GM12891 (cell line): Measurements from ENCODE around the gene TMEM51.

Experiments used
- DNase-seq: peaks from one replicate; pipeline ENCODE4 v3.0.0; 2011; ENCODE audit warnings: low spot score; ENCODE audit not compliant: insufficient read length
- FAIRE-seq: peaks from 2 replicates; lab custom pipeline; 2011; peaks lifted over from hg19 to GRCh38; lab: Jason Lieb, UNC
- PAX5 ChIP-seq: IDR thresholded peaks from 2 replicates; pipeline ENCODE4 v1.6.1; 2011; ENCODE audit warnings: low read length, moderate library complexity, mild to moderate bottlenecking; ENCODE audit not compliant: insufficient read depth, severe bottlenecking
- POLR2A ChIP-seq: IDR thresholded peaks from 2 replicates; pipeline ENCODE4 v1.6.1; 2011; ENCODE audit warnings: low read depth, low read length, control low read depth
- POLR2AphosphoS5 ChIP-seq: IDR thresholded peaks from 2 replicates; pipeline ENCODE4 v1.6.1; 2011; ENCODE audit warnings: low read depth, low read length, control low read depth
- POU2F2 ChIP-seq: IDR thresholded peaks from 2 replicates; pipeline ENCODE4 v1.6.1; 2011; ENCODE audit warnings: low read depth, mild to moderate bottlenecking, control low read depth, low read length, moderate library complexity
- SPI1 ChIP-seq: IDR thresholded peaks from 2 replicates; pipeline ENCODE4 v1.6.1; 2011; ENCODE audit warnings: low read depth, low read length, control low read depth
- TAF1 ChIP-seq: IDR thresholded peaks from 2 replicates; pipeline ENCODE4 v1.6.1; 2011; ENCODE audit warnings: low read depth, low read length, control low read depth

Gene TMEM51

DNA sequence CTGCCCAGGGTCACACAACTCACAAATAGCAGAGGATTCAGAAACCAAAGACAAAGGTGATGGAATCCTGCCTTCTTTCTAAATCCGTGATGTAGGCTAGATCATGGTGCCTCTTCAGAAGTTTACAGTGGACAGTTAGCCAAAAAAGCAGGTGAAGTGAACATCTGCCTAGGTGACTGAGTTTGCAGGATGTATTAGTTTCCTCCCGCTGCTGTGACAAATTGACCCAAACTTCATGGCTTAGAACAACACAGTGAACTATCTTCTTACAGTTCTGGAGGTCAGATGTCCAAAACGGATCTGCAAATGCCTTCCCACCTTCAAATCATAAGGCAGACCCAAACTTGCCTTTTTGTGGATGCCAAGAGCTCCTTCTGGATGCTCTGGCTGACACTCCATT lies 3.2 kb upstream of the TMEM51 start:
- no peak for DNase-seq
- TF ChIP-seq POU2F2, result no peak
- no peak for TF ChIP-seq TAF1
- no peak for TF ChIP-seq POLR2AphosphoS5
- no peak for TF ChIP-seq POLR2A
- TF ChIP-seq PAX5, result no peak
- no peak for TF ChIP-seq SPI1
- no peak for FAIRE-seq

DNA sequence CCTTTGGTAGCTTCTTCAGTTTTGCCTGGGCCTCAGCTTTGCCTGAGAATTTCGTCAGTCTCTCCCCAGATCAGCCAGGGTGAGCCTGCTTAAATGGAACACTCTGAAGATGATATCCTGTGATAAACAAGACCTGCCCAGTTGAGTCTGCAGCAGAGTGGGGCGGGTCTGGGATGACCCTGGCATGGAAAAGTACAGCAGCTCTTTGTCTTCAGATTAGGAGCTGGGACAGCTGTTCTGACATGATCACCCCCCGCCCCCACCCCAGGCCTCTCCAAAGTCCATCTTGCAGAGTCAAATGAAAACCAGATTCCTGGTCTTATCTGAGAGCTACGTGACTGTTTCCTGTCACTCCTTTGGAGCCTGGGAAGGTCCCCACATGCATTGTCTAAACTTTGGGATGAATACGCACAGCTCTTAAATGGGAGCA lies 2.2 kb upstream of the TMEM51 start:
- DNase-seq (no peak), FAIRE-seq (no peak)
- TF ChIP-seq POLR2A, result no peak
- no peak for TF ChIP-seq PAX5
- no peak for TF ChIP-seq POLR2AphosphoS5
- no peak for TF ChIP-seq POU2F2
- TF ChIP-seq SPI1, result no peak
- TF ChIP-seq TAF1, result no peak

DNA sequence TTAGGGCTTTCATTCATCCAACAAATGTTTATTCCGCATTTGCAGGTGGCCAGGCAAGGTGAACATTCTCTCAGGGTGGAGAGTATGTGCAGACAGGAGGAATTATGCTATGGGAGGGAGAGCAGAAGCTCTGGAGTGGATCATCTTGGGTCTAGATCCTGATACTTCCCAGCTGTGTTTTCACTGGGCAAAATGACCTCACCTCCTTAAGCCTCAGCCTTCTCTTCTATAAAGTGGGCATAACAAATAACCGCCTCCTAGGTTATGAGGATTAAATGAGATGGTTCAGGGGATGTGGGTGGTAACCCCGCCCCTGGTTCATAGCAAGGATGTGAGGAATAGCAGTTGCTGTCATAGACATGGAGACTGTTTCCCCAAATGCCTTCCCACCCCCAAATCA lies 1.7 kb upstream of the TMEM51 start:
- no peak for DNase-seq
- FAIRE-seq, result no peak
- TF ChIP-seq SPI1 (no peak), POLR2AphosphoS5 (no peak), PAX5 (no peak), POU2F2 (no peak), TAF1 (no peak), POLR2A (no peak)

DNA sequence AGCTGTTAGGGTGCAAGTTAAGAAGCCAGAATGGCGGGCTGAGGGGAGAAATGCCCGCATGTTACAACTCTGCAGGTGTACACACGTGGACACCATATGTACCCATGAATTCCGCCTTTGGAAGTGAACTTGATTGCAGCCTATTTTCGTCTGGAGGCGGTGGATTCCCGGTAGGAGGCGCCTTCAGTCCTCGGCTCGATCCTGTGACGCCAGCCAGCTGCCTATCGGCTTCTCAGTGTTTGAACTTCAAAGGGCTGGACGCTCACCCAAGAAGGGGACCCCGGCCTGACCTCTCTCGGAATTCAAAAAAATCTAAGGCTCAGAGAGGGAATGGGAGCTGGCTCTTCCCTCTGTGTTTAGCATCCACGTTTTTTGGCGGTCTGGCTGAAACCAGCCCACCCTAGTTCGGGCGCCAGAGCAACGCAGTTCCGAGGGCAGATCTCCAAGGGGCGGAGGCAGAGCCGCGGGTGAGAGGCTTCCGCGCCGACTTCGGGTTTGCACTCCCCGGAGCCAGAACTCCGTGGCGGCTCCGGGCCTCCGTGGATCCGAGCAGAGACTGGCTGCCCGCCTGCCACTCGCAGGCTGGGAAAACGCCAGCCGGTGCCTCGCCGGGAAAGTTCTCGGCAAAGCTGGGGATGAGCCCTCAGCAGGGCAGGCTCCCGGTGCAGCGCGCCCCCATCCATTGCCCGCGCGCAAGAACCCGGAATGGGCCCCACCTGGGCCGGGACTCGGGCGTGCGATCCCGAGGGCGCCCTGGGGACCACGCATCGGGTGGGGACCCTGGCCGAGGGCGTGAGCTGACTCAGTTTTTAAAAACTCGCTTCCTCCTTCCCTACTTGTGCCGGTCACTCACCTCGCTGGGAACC lies 996 bp upstream of the TMEM51 start:
- no peak for DNase-seq
- FAIRE-seq, result peak; percentile 65
- TF ChIP-seq POLR2A, result no peak
- no peak for TF ChIP-seq TAF1
- TF ChIP-seq SPI1, result no peak
- no peak for TF ChIP-seq POU2F2
- no peak for TF ChIP-seq POLR2AphosphoS5
- no peak for TF ChIP-seq PAX5

DNA sequence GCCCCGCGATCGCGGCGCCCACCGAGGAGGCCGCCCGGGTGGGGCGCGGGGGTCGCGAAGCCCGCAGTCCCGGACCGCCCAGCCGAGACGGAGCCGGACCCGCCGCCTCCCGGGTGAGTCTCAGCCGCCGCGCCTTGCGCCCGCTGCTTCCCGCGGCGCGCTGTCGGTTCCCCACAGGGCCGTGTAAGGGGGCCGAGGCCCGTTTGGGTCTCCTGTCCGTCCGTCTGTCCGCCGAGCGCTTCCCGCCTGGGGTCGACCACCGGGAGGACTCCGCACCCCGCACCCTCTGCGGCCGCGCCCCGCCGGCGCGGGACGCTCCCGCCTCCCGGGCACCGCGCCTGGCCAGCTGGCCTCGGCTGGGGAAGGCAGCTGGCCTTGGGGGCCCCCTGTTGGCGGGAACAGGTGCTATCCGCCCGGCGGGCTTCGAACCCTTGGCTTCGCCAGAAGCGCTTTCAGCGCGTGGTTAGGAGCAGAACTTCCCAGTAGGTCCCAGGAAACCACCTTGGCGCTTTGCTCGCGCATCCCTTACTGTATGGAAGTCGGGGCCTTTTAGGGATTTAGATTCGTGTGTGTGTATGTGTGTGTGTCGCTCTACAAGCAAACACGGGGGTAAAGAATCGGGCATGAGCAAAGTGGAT lies 414 bp downstream of the TMEM51 start:
- peak; percentile 65 for DNase-seq
- FAIRE-seq, result peak; percentile 52
- TF ChIP-seq POLR2A, result no peak
- no peak for TF ChIP-seq PAX5
- TF ChIP-seq TAF1, result no peak
- no peak for TF ChIP-seq POU2F2
- no peak for TF ChIP-seq POLR2AphosphoS5
- no peak for TF ChIP-seq SPI1

DNA sequence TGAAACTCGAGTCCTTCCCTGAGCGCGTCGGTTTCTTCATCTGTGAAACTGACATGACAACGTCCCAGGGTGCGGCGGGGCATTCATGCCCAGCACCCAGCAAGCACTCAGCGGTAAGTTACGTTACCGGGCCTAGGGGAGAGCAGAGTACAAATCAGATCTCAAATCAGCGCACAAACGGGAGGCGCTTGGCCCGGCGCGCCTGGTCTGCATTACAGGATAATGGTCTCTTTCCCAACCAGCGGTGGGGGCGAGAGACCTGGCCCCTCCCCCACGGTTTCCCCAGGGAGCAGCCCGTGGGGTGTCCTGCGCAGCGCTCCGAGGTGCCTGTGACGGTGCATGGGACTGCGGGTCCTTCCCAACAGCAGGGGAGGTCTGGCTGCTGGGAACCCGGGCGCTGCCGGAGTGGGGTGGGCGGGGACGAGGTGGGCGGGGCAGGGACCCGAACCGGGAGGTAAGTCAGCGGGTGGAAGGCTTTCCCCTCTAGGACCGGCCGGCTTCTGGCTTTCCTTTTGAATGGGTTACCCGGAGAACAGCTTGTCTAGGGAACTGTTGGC lies 1.0 kb downstream of the TMEM51 start:
- peak; percentile 30 for DNase-seq
- FAIRE-seq, result no peak
- TF ChIP-seq POU2F2 (no peak), POLR2AphosphoS5 (no peak), SPI1 (no peak), TAF1 (no peak), PAX5 (no peak)

DNA sequence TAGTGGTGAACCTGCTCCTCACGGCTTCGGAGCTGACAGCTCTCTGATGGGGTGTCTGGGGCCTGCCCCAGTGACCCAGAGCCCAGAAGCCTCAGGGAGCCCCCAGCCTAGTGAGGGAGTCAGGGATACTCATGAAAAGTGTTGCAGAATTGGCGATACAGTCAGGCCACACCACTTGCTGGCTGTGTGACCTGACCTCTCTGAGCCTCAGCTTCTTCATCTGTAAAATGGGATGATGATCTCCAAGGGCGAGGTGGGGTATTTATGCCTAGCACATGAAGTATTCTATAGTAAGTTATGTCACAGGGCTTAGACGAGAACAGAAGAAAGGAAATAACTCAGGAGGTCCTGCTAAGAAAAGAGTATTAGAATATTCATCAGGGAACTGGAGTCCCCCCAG lies 1.6 kb downstream of the TMEM51 start:
- TF ChIP-seq TAF1 (no peak), POLR2AphosphoS5 (no peak), PAX5 (no peak), POU2F2 (no peak), SPI1 (no peak), POLR2A (no peak)
- FAIRE-seq, result no peak

DNA sequence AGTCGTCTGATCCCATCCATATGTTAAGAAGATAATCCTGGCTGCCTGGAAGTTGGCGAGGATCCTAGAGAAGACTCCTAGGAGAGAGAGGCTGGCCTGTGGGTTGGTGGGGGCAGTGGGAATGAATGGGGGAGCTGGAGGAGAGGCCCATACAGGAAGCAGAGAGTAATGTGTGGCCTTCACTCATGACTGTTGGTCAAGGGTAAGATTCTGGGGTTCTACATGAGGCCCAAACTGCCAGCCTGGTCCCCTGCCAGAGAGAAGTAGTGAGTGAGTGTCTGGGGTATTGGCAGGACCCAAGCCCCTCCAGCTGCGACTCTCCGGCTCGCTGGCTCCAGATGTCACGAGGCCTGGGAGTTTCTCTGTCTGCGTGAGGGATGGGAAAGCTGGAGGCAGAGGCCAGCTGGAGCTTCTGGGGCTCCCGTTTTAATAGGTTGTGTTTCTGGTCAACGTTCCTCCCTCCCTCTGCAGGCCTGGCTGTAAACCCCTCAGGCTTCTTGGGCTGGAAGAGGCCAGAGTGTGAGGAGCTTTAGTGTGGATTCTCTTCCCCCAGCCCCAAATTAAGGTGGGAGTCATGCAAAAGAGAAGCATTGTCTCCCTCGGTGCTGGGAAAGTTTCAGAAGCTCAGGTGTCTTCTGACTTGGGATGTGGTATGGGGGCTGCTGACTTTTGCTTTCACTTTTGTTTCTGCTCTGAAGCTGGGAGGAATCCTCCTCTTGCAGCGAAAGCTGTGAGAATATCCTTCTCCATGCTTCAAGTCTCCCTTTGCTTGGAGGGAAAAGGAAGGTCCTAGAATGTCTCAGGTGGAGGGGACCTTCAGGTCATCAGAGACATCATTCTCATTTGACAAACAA lies 2.6 kb downstream of the TMEM51 start:
- DNase-seq (peak; percentile 34), FAIRE-seq (peak; percentile 33)
- no peak for TF ChIP-seq POLR2AphosphoS5
- no peak for TF ChIP-seq POU2F2
- TF ChIP-seq PAX5, result no peak
- TF ChIP-seq POLR2A, result no peak
- no peak for TF ChIP-seq TAF1
- TF ChIP-seq SPI1, result no peak

More for the DNA sequence above, 1.6 kb downstream of the TMEM51 start:
- no peak for DNase-seq

DNA sequence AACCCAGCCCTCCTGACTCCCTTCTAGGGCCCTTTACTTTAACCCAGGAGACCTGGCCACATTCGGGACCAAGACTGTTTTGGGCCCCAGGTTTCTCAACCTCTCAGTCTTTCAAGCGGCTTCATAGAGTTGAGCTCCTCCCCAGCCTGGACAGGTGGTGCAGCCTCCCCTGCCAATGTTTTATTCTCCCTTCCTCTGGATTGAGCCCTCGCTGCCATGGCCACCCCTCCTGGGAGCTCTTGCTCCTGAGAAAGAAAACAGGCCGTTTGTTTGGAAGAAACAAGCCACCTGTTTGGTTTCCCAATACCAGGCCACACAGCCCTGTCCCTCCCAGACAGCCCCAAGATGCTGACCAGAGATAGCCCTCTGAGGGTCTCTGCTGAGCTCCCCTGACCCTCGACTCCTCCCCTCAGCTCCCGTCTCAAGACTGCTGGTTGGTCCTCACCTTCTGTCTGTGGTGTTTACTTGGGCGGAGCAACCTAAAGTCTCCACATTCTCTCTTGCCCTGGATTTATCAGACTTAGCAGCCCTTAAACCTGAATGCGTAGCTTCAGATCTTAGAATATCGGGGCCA lies 3.3 kb downstream of the TMEM51 start:
- DNase-seq (no peak), FAIRE-seq (no peak)

More for the DNA sequence above, 3.3 kb downstream of the TMEM51 start:
- no peak for TF ChIP-seq POLR2A
- no peak for TF ChIP-seq PAX5
- no peak for TF ChIP-seq POLR2AphosphoS5
- no peak for TF ChIP-seq POU2F2
- TF ChIP-seq TAF1, result no peak
- no peak for TF ChIP-seq SPI1
